K562 (cell line): ENCODE data around the gene PPP1R1C. TPM values are rescaled to one million over a fixed set of nuclear protein-coding genes. Genes with fewer than 3 reads are reported as not detected.

Source experiments
- FOS ChIP-seq: IDR thresholded peaks from 3 replicates; pipeline ENCODE4 v1.6.1; 2011; ENCODE audit not compliant: insufficient read length; ENCODE audit errors: extremely low read depth
- HNRNPUL1 ChIP-seq: fragments of 200-400 bp; formaldehyde crosslinking; IDR thresholded peaks from 2 replicates; pipeline ENCODE4 v1.6.1; 2017; ENCODE audit warnings: low read length
- PHF8 ChIP-seq: fragments of 200-600 bp; sonication (generic); IDR thresholded peaks from 2 replicates; pipeline ENCODE4 v1.6.1; 2012; ENCODE audit warnings: mixed run types, mild to moderate bottlenecking, inconsistent platforms, low read length, moderate library complexity, borderline replicate concordance
- ZBED1 ChIP-seq: IDR thresholded peaks from 2 replicates; pipeline ENCODE4 v1.6.1; 2014
- ZC3H11A ChIP-seq: IDR thresholded peaks from 2 replicates; pipeline ENCODE4 v1.6.1; 2012; ENCODE audit warnings: low read depth, low read length, improper control_type of control experiment
- ZNF318 ChIP-seq, 2 experiments: fragments of 450-650 bp; IDR thresholded peaks; 2 replicates each; pipeline ENCODE4 v1.6.1; 2016; ENCODE audit warnings: mild to moderate bottlenecking in 2 of 2, borderline replicate concordance in 1 of 2, low read depth in 1 of 2, moderate library complexity in 1 of 2
- ZNF354B ChIP-seq: fragments of 250-450 bp; sonication (Bioruptor Pico); IDR thresholded peaks from 2 replicates; pipeline ENCODE4 v1.4.0; 2020
- polyA plus RNA-seq, 8 experiments: library from polyadenylated mRNA; depleted of rRNA in 4 of 8; stranded (reverse) in 5 of 8; unstranded in 3 of 8; fragments of >200 nt; fragmentation: Nextera tagmentation in 2 of 8; fragmentation: Illumina TruSeq in 1 of 8; extraction: Ambion mirVana in 2 of 8; extraction: Trizol in 1 of 8; gene quantifications; 2 replicates each; pipeline versions ENCODE4 v1.2.1 to v1.2.3, GENCODE V29; 2011 to 2014; ENCODE audit warnings: inconsistent platforms in 1 of 8, missing spikeins in 1 of 8
- total RNA-seq, 7 experiments: library from RNA; depleted of rRNA in 6 of 7; stranded (reverse); fragments of >200 nt in 6 of 7; fragmentation: Illumina TruSeq in 2 of 7; extraction: Trizol in 2 of 7; gene quantifications; 2 replicates each; pipeline versions ENCODE4 v1.2.1 to v1.2.3, GENCODE V29; 2011 to 2021; ENCODE audit warnings: low replicate concordance in 1 of 7

PPP1R1C gene
- total and polyA plus RNA-seq, 9 of the 15 experiments (the other 6 are each of a cell fraction or from before 2014, with no cell fraction given) = 0.09 to 0.64 (median 0.40) TPM; not detected in 2

- no peak for TF ChIP-seq ZNF318 (IDR thresholded peaks at IDR 0.05; ENCODE audit: borderline replicate concordance in 1 of 2, low read depth in 1 of 2)
- TF ChIP-seq ZBED1 = no peak
- TF ChIP-seq ZC3H11A = no peak
- TF ChIP-seq HNRNPUL1 = no peak
- TF ChIP-seq PHF8 = no peak
- TF ChIP-seq FOS = no peak
- TF ChIP-seq ZNF354B (CRISPR knock-in tag) = no peak
Measured at GRCh38 chr2:181995289-181995688, 9.6 kb downstream of the PPP1R1C start (continued).
